GM13977 (cell line): Measurements from ENCODE around the gene P2RY14.
"Not testable (repeated sequence)": the region's sequence is repeated elsewhere in the genome, so short reads cannot be mapped to it uniquely, and the experiment has no call there.

Experiments
- DNase-seq: peaks from one replicate; pipeline ENCODE4 v3.0.0; 2012; ENCODE audit warnings: low spot score
- CTCF ChIP-seq: IDR thresholded peaks from 2 replicates; pipeline ENCODE4 v1.5.1; 2012; ENCODE audit warnings: mild to moderate bottlenecking, control low read depth; ENCODE audit not compliant: insufficient read depth; ENCODE audit errors: extremely low read depth, missing control alignments
- in situ Hi-C: fragments of 300-500 bp; cut with MboI; formaldehyde crosslinking; loops from one replicate; pipeline ENCODE4 v1.12.0; 2022; ENCODE audit warnings: low sequenced_read_pairs, low pct_unique_long_range_greater_than_20kb, mixed read lengths, inconsistent platforms; ENCODE audit not compliant: unreplicated experiment

Gene P2RY14

GRCh38 chr3:151171145-151171757 lies 107.1 kb downstream of the P2RY14 start:
- peak; percentile 11 for DNase-seq
- in situ Hi-C loops: loop anchor here (5.0 kb wide), 1 partner anchor 106 kb away; the partner anchor contains the start of gene P2RY14
- TF ChIP-seq CTCF: no peak

GRCh38 chr3:151169948-151170679 lies 108.2 kb downstream of the P2RY14 start:
- in situ Hi-C loops: loop anchor here (5.0 to 10.0 kb wide), 2 partner anchors 55 to 107 kb away; partner anchors contain the start of gene P2RY14
- DNase-seq: not testable (repeated sequence)

GRCh38 chr3:151169262-151169947 lies 108.9 kb downstream of the P2RY14 start:
- in situ Hi-C loops: loop anchor here (10.0 kb wide), 1 partner anchor 55 kb away; no protein-coding TSS in a partner anchor
- peak; percentile 13 for DNase-seq
- no peak for TF ChIP-seq CTCF

GRCh38 chr3:151168269-151169094 lies 109.9 kb downstream of the P2RY14 start:
- peak; percentile 47 for DNase-seq
- TF ChIP-seq CTCF: peak; percentile 89
- in situ Hi-C loops: loop anchor here (10.0 kb wide), 1 partner anchor 56 kb away; no protein-coding TSS in a partner anchor

GRCh38 chr3:151166161-151166560 lies 112.2 kb downstream of the P2RY14 start:
- peak; percentile 30 for TF ChIP-seq CTCF
- in situ Hi-C loops: loop anchor here (10.0 kb wide), 1 partner anchor 59 kb away; no protein-coding TSS in a partner anchor
- DNase-seq: no peak

GRCh38 chr3:151165226-151165625 lies 113.1 kb downstream of the P2RY14 start:
- TF ChIP-seq CTCF: no peak
- DNase-seq: no peak
- in situ Hi-C loops: loop anchor here (10.0 kb wide), 1 partner anchor 60 kb away; no protein-coding TSS in a partner anchor
